SK-N-SH treated with all-trans-retinoic acid at 6 μM for 48 hours (cell line): Measurements from ENCODE around the gene APOA1.

Experiments
- ARNTL ChIP-seq: fragments of 450-650 bp; formaldehyde crosslinking; IDR thresholded peaks from 2 replicates; pipeline ENCODE4 v1.5.0; 2020; ENCODE audit warnings: low read depth, mild to moderate bottlenecking, moderate library complexity, borderline replicate concordance
- CSDC2 ChIP-seq: fragments of 250-450 bp; sonication (Bioruptor Pico); IDR thresholded peaks from 2 replicates; pipeline ENCODE4 v1.5.0; 2020; ENCODE audit warnings: mild to moderate bottlenecking, moderate library complexity
- GLIS3 ChIP-seq: fragments of 250-450 bp; sonication (Bioruptor Pico); IDR thresholded peaks from 2 replicates; pipeline ENCODE4 v1.5.0; 2020; ENCODE audit warnings: mild to moderate bottlenecking, moderate library complexity
- OSR1 ChIP-seq: fragments of 250-450 bp; sonication (Bioruptor Pico); IDR thresholded peaks from 2 replicates; pipeline ENCODE4 v1.8.0; 2022; ENCODE audit warnings: moderate library complexity, mild to moderate bottlenecking, inconsistent platforms
- PPARA ChIP-seq: fragments of 250-450 bp; sonication (Bioruptor Pico); IDR thresholded peaks from 2 replicates; pipeline ENCODE4 v1.5.0; 2020; ENCODE audit warnings: mild to moderate bottlenecking, borderline replicate concordance
- RARB ChIP-seq: fragments of 250-450 bp; sonication (Bioruptor Pico); IDR thresholded peaks from 2 replicates; pipeline ENCODE4 v1.8.0; 2021; ENCODE audit warnings: mild to moderate bottlenecking, moderate library complexity
- SNAI2 ChIP-seq: fragments of 250-450 bp; sonication (Bioruptor Pico); IDR thresholded peaks from 2 replicates; pipeline ENCODE4 v1.5.0; 2020; ENCODE audit warnings: mild to moderate bottlenecking, moderate library complexity
- ZFP3 ChIP-seq: fragments of 250-450 bp; sonication (Bioruptor Pico); IDR thresholded peaks from 2 replicates; pipeline ENCODE4 v1.5.0; 2020; ENCODE audit warnings: mild to moderate bottlenecking, moderate library complexity
- ZFP30 ChIP-seq: fragments of 450-650 bp; formaldehyde crosslinking; IDR thresholded peaks from 2 replicates; pipeline ENCODE4 v1.5.0; 2022; ENCODE audit warnings: mild to moderate bottlenecking, moderate library complexity
- ZNF565 ChIP-seq: fragments of 450-650 bp; formaldehyde crosslinking; conservative IDR thresholded peaks from 2 replicates; pipeline ENCODE4 v1.5.0; 2020; ENCODE audit warnings: low read depth, mild to moderate bottlenecking, moderate library complexity
- TF ChIP-seq, protein P1 (sequence below): fragments of 250-450 bp; sonication (Bioruptor Pico); IDR thresholded peaks from 2 replicates; pipeline ENCODE4 v1.8.0; 2020; ENCODE audit warnings: mild to moderate bottlenecking, moderate library complexity, borderline replicate concordance
- TF ChIP-seq, protein P2 (sequence below): fragments of 250-450 bp; sonication (Bioruptor Pico); IDR thresholded peaks from 2 replicates; pipeline ENCODE4 v1.5.1; 2020; ENCODE audit warnings: low read depth, mild to moderate bottlenecking, moderate library complexity

DNA sequence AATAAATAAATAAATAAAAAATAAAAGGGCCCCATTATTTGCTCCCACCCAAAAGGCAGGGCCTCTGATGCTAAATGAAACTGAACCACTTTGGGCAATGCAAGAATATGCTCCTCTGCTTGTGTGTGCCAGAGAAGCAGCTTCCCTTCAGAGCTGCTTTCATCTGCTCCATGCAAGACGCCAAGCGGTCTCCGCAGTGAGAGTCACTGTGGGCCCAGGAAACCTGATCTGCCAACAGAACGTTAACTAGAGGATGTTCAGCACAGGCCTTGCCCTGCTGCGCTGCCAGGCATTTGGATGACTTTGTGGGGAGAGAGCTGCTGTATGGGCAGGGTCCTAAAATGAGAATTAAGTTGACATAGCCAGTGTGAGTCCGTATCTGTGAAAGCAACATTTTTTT is 43.7 kb upstream of the APOA1 start:
- TF ChIP-seq ZFP30 (CRISPR knock-in tag) (no peak), PPARA (no peak), CSDC2 (no peak), ARNTL (CRISPR knock-in tag) (no peak), ZNF565 (CRISPR knock-in tag) (no peak), SNAI2 (CRISPR knock-in tag) (no peak), OSR1 (CRISPR knock-in tag) (no peak), GLIS3 (no peak), RARB (CRISPR knock-in tag) (no peak), ZFP3 (CRISPR knock-in tag) (no peak)
- TF ChIP-seq, protein P1, sequence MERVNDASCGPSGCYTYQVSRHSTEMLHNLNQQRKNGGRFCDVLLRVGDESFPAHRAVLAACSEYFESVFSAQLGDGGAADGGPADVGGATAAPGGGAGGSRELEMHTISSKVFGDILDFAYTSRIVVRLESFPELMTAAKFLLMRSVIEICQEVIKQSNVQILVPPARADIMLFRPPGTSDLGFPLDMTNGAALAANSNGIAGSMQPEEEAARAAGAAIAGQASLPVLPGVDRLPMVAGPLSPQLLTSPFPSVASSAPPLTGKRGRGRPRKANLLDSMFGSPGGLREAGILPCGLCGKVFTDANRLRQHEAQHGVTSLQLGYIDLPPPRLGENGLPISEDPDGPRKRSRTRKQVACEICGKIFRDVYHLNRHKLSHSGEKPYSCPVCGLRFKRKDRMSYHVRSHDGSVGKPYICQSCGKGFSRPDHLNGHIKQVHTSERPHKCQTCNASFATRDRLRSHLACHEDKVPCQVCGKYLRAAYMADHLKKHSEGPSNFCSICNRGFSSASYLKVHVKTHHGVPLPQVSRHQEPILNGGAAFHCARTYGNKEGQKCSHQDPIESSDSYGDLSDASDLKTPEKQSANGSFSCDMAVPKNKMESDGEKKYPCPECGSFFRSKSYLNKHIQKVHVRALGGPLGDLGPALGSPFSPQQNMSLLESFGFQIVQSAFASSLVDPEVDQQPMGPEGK (CRISPR knock-in tag) = no peak
- TF ChIP-seq, protein P2, sequence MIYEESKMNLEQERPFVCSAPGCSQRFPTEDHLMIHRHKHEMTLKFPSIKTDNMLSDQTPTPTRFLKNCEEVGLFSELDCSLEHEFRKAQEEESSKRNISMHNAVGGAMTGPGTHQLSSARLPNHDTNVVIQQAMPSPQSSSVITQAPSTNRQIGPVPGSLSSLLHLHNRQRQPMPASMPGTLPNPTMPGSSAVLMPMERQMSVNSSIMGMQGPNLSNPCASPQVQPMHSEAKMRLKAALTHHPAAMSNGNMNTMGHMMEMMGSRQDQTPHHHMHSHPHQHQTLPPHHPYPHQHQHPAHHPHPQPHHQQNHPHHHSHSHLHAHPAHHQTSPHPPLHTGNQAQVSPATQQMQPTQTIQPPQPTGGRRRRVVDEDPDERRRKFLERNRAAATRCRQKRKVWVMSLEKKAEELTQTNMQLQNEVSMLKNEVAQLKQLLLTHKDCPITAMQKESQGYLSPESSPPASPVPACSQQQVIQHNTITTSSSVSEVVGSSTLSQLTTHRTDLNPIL (CRISPR knock-in tag) = no peak
